Activated CD4-positive, alpha-beta T cell treated with anti-CD3 and anti-CD28 coated beads, Interleukin-2, amount 50 U/mL, for 48 hours (primary cell): ENCODE results near the gene ZNF341.
"Not testable (repeated sequence)": the region's sequence is repeated elsewhere in the genome, so short reads cannot be mapped to it uniquely, and the experiment has no call there.

Experiments used
- DNase-seq, 2 experiments: peaks; one replicate each; pipeline ENCODE4 v3.0.0-alpha.2; 2020

The ZNF341 gene

GRCh38 chr20:33771938-33772337 lies 40.1 kb downstream of the ZNF341 start:
- DNase-seq = no peak

- no peak for DNase-seq
Measured at GRCh38 chr20:33772439-33772838, 40.6 kb downstream of the ZNF341 start.

- DNase-seq = peak; percentile 11 to 28
Measured at GRCh38 chr20:33773412-33774089, 41.8 kb downstream of the ZNF341 start.

GRCh38 chr20:33777816-33778215 lies 46.0 kb downstream of the ZNF341 start:
- DNase-seq = no peak

- DNase-seq = no peak
Measured at GRCh38 chr20:33781133-33781532, 49.3 kb downstream of the ZNF341 start.

- DNase-seq = no peak
Measured at GRCh38 chr20:33781945-33782344, 50.1 kb downstream of the ZNF341 start.

GRCh38 chr20:33783256-33783655 lies 51.5 kb downstream of the ZNF341 start:
- no peak for DNase-seq

GRCh38 chr20:33783818-33784217 lies 52.0 kb downstream of the ZNF341 start:
- no peak for DNase-seq

- no peak for DNase-seq
Measured at GRCh38 chr20:33784225-33784624, 52.4 kb downstream of the ZNF341 start.

GRCh38 chr20:33785503-33785902 lies 53.7 kb downstream of the ZNF341 start:
- DNase-seq = no peak

- no peak for DNase-seq
Measured at GRCh38 chr20:33787253-33787891, 55.6 kb downstream of the ZNF341 start.

- DNase-seq = no peak
Measured at GRCh38 chr20:33788351-33789049, 56.7 kb downstream of the ZNF341 start.

GRCh38 chr20:33789109-33789857 lies 57.5 kb downstream of the ZNF341 start:
- no peak for DNase-seq

- DNase-seq = no peak
Measured at GRCh38 chr20:33789858-33790182, 58.0 kb downstream of the ZNF341 start.

- DNase-seq = no peak
Measured at GRCh38 chr20:33790566-33790965, 58.8 kb downstream of the ZNF341 start.

GRCh38 chr20:33791021-33791420 lies 59.2 kb downstream of the ZNF341 start:
- no peak for DNase-seq

GRCh38 chr20:33791540-33791939 lies 59.7 kb downstream of the ZNF341 start:
- no peak for DNase-seq

GRCh38 chr20:33791959-33792597 lies 60.3 kb downstream of the ZNF341 start:
- DNase-seq = peak; percentile 53 to 64

- not testable (repeated sequence) for DNase-seq
Measured at GRCh38 chr20:33792598-33792989, 60.8 kb downstream of the ZNF341 start.

- no peak for DNase-seq
Measured at GRCh38 chr20:33793011-33793931, 61.5 kb downstream of the ZNF341 start.

GRCh38 chr20:33796263-33796906 lies 64.6 kb downstream of the ZNF341 start:
- DNase-seq = no peak
